Ovary (tissue), 9 donors: Measurements from ENCODE around the gene MORN4. TPM values are rescaled to one million over a fixed set of nuclear protein-coding genes. Genes with fewer than 3 reads are reported as not detected.

Experiments used
- DNase-seq, 5 donors: peaks; one replicate each; pipeline ENCODE4 v3.0.0-alpha.2; 2019 to 2020
- H3K27ac ChIP-seq, 2 donors: fragments of 200-600 bp; one replicate each; pipeline versions ENCODE4 v1.5.1 to v1.8.0; 2019 to 2022
- H3K27me3 ChIP-seq: fragments of 200-600 bp; one replicate; pipeline ENCODE4 v1.8.0; 2022
- H3K36me3 ChIP-seq: fragments of 200-600 bp; sonication (generic); one replicate; pipeline ENCODE4 v1.5.1; 2019
- H3K4me1 ChIP-seq: one replicate; pipeline ENCODE4 v1.8.1; 2013; ENCODE audit warnings: mild to moderate bottlenecking, moderate library complexity; ENCODE audit not compliant: insufficient read depth
- H3K4me3 ChIP-seq: fragments of 200-600 bp; sonication (generic); one replicate; pipeline ENCODE4 v1.5.1; 2017
- H3K9me3 ChIP-seq, 2 donors: fragments of 200-600 bp in 1 of 2; sonication (generic) in 1 of 2; one replicate each; pipeline versions ENCODE4 v1.5.1 to v1.8.1; 2013 to 2019; ENCODE audit warnings: mild to moderate bottlenecking in 1 of 2, moderate library complexity in 1 of 2
- CTCF ChIP-seq, 3 donors: fragments of 450-650 bp in 2 of 3; fragments of 200-600 bp in 1 of 3; IDR thresholded peaks; one replicate each; pipeline versions ENCODE4 v1.5.1 to v1.8.0; 2016 to 2022; ENCODE audit warnings: antibody characterized with exemption in 3 of 3, mild to moderate bottlenecking in 1 of 3
- EP300 ChIP-seq: sonication (generic); formaldehyde crosslinking; IDR thresholded peaks from one replicate; pipeline ENCODE4 v1.6.1; 2017; ENCODE audit warnings: antibody characterized with exemption
- POLR2A ChIP-seq: fragments of 450-650 bp; IDR thresholded peaks from one replicate; pipeline ENCODE4 v1.6.1; 2017; ENCODE audit warnings: antibody characterized with exemption, mild to moderate bottlenecking, moderate library complexity
- WGBS, 3 donors: extraction: QIAGEN DNeasy Blood & Tissue Kit in 1 of 3; methylation state at CpG; one replicate each; pipeline versions ENCODE4 v1.1.5 to v1.1.7; 2013 to 2017; 5-methylcytosine and 5-hydroxymethylcytosine counted together
- intact Hi-C, 4 donors: fragments of 100-400 bp; cut with DNase I; formaldehyde crosslinking; loops; one replicate each; pipeline versions ENCODE4 v1.11.0 to v1.15.1; 2022 to 2023
- polyA plus RNA-seq, 2 donors: library from polyadenylated mRNA; stranded (reverse); fragments of 200-250 nt in 1 of 2; fragments of 350-450 nt in 1 of 2; fragmentation: Illumina TruSeq in 1 of 2; extraction: RNeasy Lipid Tissue Mini Kit (QIAGEN cat#74804) in 1 of 2; gene quantifications; one replicate each; pipeline ENCODE4 v1.2.3, GENCODE V29; 2013 to 2014
- total RNA-seq, 7 donors: library from RNA; depleted of rRNA in 2 of 7; stranded (reverse); fragments of >200 nt in 2 of 7; fragmentation: NEBNext Ultra II Directional in 3 of 7; extraction: Animal tissue kit (Norgen Biotek cat#: 25700) in 3 of 7; gene quantifications; one replicate each; pipeline versions ENCODE4 v1.1.0 to v1.2.4, GENCODE V29; 2016 to 2023
- donor health status: DM: no; HTN: no; CAD: no; lungs with moderate emphysema.
- donor health status: DM: no; HTN: no; CAD: no.
- donor health status: Bipolar disorder and iron deficiency.
- donor health status: DM: yes; HTN: yes; CAD: no.
- donor health status: DM: no; HTN: no; CAD: no.
- donor health status: DM: yes; HTN: yes; CAD: no.

Gene MORN4
- total and polyA plus RNA-seq, 9 donors, result 6.6 to 17.7 (median 11.5) TPM

GRCh38 chr10:97567891-97568290 lies 65.4 kb downstream of the MORN4 start:
- H3K36me3 ChIP-seq, result no peaks in the 10 kb centered on the region
- DNase-seq, result no peak
- H3K4me3 ChIP-seq, result no peak overlapping the region
- H3K4me1 ChIP-seq, result no peaks in the 10 kb centered on the region
- H3K9me3 ChIP-seq, result no peaks in the 10 kb centered on the region
- no peaks in the 10 kb centered on the region for H3K27me3 ChIP-seq
- whole genome bisulfite sequencing, 3 donors, result 91 to 93% (median 93%) methylated on average over 15 of the region's 15 CpGs
- H3K27ac ChIP-seq, result no peak overlapping the region
- TF ChIP-seq EP300, result no peak
- TF ChIP-seq CTCF (IDR thresholded peaks at IDR 0.05), result no peak
- TF ChIP-seq POLR2A, result no peak
- intact Hi-C loops, result no loop called here

- no peak for DNase-seq
- Histone ChIP-seq H3K4me3 (no peak overlapping the region), H3K27me3 (no peaks in the 10 kb centered on the region), H3K27ac (no peak overlapping the region), H3K9me3 (no peaks in the 10 kb centered on the region), H3K36me3 (no peaks in the 10 kb centered on the region), H3K4me1 (no peaks in the 10 kb centered on the region)
- no peak for TF ChIP-seq POLR2A
- no peak for TF ChIP-seq CTCF (IDR thresholded peaks at IDR 0.05)
- no peak for TF ChIP-seq EP300
- 98 to 100% (median 98%) methylated on average over 2 of the region's 2 CpGs for WGBS, 3 donors
- intact Hi-C loops, result no loop called here
These were observed 66.8 kb downstream of the MORN4 start for GRCh38 chr10:97566336-97566996.

GRCh38 chr10:97564776-97565175 lies 68.5 kb downstream of the MORN4 start:
- Histone ChIP-seq H3K4me1 (no peaks in the 10 kb centered on the region), H3K9me3 (no peaks in the 10 kb centered on the region), H3K27ac (no peak overlapping the region), H3K4me3 (no peak overlapping the region), H3K27me3 (no peaks in the 10 kb centered on the region), H3K36me3 (no peaks in the 10 kb centered on the region)
- TF ChIP-seq EP300, result no peak
- TF ChIP-seq CTCF (IDR thresholded peaks at IDR 0.05), result no peak
- TF ChIP-seq POLR2A, result no peak
- no peak for DNase-seq
- intact Hi-C loops, result no loop called here
- 78 to 81% (median 80%) methylated on average over 4 of the region's 4 CpGs for WGBS, 3 donors

Other genes with a start within 250 kb of the MORN4 start
- 10 to 100 TPM; 14.7 to 35.8 (median 24.4) TPM for gene RRP12, start 232.2 kb downstream of the MORN4 start, total RNA-seq
- 1 to 10 TPM; 7.2 to 8.9 TPM for gene RRP12, start 232.2 kb downstream of the MORN4 start, polyA plus RNA-seq
- 100 to 1,000 TPM in 6 of 7 donors, 10 to 100 TPM in 1; 98.7 to 233 (median 163) TPM for gene PGAM1, start 207.3 kb downstream of the MORN4 start, total RNA-seq
- gene PGAM1, start 207.3 kb downstream of the MORN4 start, polyA plus RNA-seq, result 100 to 1,000 TPM; 114 to 255 TPM
- 10 to 100 TPM; 22.1 to 38.3 (median 26.6) TPM for gene EXOSC1, start 187.5 kb downstream of the MORN4 start, total RNA-seq
- gene EXOSC1, start 187.5 kb downstream of the MORN4 start, polyA plus RNA-seq, result 10 to 100 TPM; 26.9 to 36.2 TPM
- 10 to 100 TPM; 17.8 to 28.1 (median 26.2) TPM for gene ZDHHC16, start 187.3 kb downstream of the MORN4 start, total RNA-seq
- 10 to 100 TPM; 19.1 to 34.7 TPM for gene ZDHHC16, start 187.3 kb downstream of the MORN4 start, polyA plus RNA-seq
- gene MMS19, start 135.1 kb downstream of the MORN4 start, total RNA-seq, result 10 to 100 TPM; 54.2 to 63.6 (median 56.4) TPM
- gene MMS19, start 135.1 kb downstream of the MORN4 start, polyA plus RNA-seq, result 10 to 100 TPM; 45.3 to 58.4 TPM
- 10 to 100 TPM in 4 of 7 donors, 1 to 10 TPM in 3; 5.7 to 15.2 (median 12.8) TPM for gene UBTD1, start 134.6 kb downstream of the MORN4 start, total RNA-seq
- gene UBTD1, start 134.6 kb downstream of the MORN4 start, polyA plus RNA-seq, result 10 to 100 TPM in 1 of 2 donors, under 1 TPM in 1; 0.20 to 11.5 TPM
- under 1 TPM in 3 of 7 donors, not detected in 4; 0.37 to 0.46 (median 0.40) TPM for gene ANKRD2, start 60.7 kb downstream of the MORN4 start, total RNA-seq
- gene ANKRD2, start 60.7 kb downstream of the MORN4 start, polyA plus RNA-seq, result under 1 TPM; 0.11 to 0.17 TPM
- gene HOGA1, start 49.1 kb downstream of the MORN4 start, total RNA-seq, result under 1 TPM in 5 of 7 donors, not detected in 2; 0.12 to 0.80 (median 0.23) TPM
- under 1 TPM; 0.05 to 0.60 TPM for gene HOGA1, start 49.1 kb downstream of the MORN4 start, polyA plus RNA-seq
- gene C10orf62, start 43.8 kb downstream of the MORN4 start, total RNA-seq, result under 1 TPM in 1 of 7 donors, not detected in 6; 0.48 TPM
- gene C10orf62, start 43.8 kb downstream of the MORN4 start, polyA plus RNA-seq, result not detected
- gene PI4K2A, start 7.2 kb upstream of the MORN4 start, total RNA-seq, result 10 to 100 TPM; 11.0 to 18.0 (median 12.6) TPM
- 10 to 100 TPM; 10.8 to 23.8 TPM for gene PI4K2A, start 7.2 kb upstream of the MORN4 start, polyA plus RNA-seq
- 100 to 1,000 TPM in 2 of 7 donors, 10 to 100 TPM in 5; 12.0 to 139 (median 31.8) TPM for gene AVPI1, start 53.7 kb upstream of the MORN4 start, total RNA-seq
- gene AVPI1, start 53.7 kb upstream of the MORN4 start, polyA plus RNA-seq, result 10 to 100 TPM; 18.2 to 20.8 TPM
- 10 to 100 TPM; 16.2 to 58.5 (median 40.2) TPM for gene MARVELD1, start 80.2 kb upstream of the MORN4 start, total RNA-seq
- gene MARVELD1, start 80.2 kb upstream of the MORN4 start, polyA plus RNA-seq, result 10 to 100 TPM; 31.0 to 55.4 TPM
- 10 to 100 TPM; 20.8 to 30.1 (median 25.8) TPM for gene ZFYVE27, start 103.6 kb upstream of the MORN4 start, total RNA-seq
- 10 to 100 TPM; 14.4 to 23.5 TPM for gene ZFYVE27, start 103.6 kb upstream of the MORN4 start, polyA plus RNA-seq
- 1 to 10 TPM in 1 of 7 donors, under 1 TPM in 4, not detected in 2; 0.18 to 3.0 (median 0.41) TPM for gene SFRP5, start 138.5 kb upstream of the MORN4 start, total RNA-seq
- gene SFRP5, start 138.5 kb upstream of the MORN4 start, polyA plus RNA-seq, result under 1 TPM; 0.28 to 0.48 TPM
- under 1 TPM in 5 of 7 donors, not detected in 2; under 0.01 to 0.22 (median 0.05) TPM for gene GOLGA7B, start 216.3 kb upstream of the MORN4 start, total RNA-seq
- gene GOLGA7B, start 216.3 kb upstream of the MORN4 start, polyA plus RNA-seq, result under 1 TPM; 0.02 to 0.30 TPM